Thoracic aorta (tissue), 2 donors: ENCODE measurements around the gene MAN2A1. TPM values are rescaled to one million over a fixed set of nuclear protein-coding genes. Genes with fewer than 3 reads are reported as not detected.
A peak's percentile ranks its signal among the peaks of the same experiment; 100 is the strongest.
"Not testable (repeated sequence)": the region's sequence is repeated elsewhere in the genome, so short reads cannot be mapped to it uniquely, and the experiment has no call there.

Source experiments
- ATAC-seq: fragments of 150-250 bp; one replicate; pipeline ENCODE4 v1.8.0; 2017; ENCODE audit warnings: low read depth; ENCODE audit not compliant: insufficient number of reproducible peaks, low FRiP score
- DNase-seq: peaks from one replicate; pipeline ENCODE4 v3.0.0-alpha.2; 2020; ENCODE audit warnings: low spot score
- H3K27ac ChIP-seq, 2 donors: fragments of 200-600 bp; sonication (generic); 1 replicate in 1 of 2; 2 replicates in 1 of 2; pipeline ENCODE4 v1.5.1; 2016; ENCODE audit warnings: mild to moderate bottlenecking in 2 of 2, moderate library complexity in 2 of 2
- H3K27me3 ChIP-seq: fragments of 200-600 bp; sonication (generic); replicated peaks from 2 replicates; pipeline ENCODE4 v1.6.0; 2016; ENCODE audit warnings: mild to moderate bottlenecking; ENCODE audit not compliant: insufficient read depth
- H3K36me3 ChIP-seq: fragments of 200-600 bp; sonication (generic); one replicate; pipeline ENCODE4 v1.5.1; 2016
- H3K4me1 ChIP-seq, 2 donors: fragments of 200-600 bp; sonication (generic); 1 replicate in 1 of 2; 2 replicates in 1 of 2; pipeline versions ENCODE4 v1.5.1 to v1.6.0; 2016; ENCODE audit warnings: low read depth in 2 of 2, mild to moderate bottlenecking in 1 of 2; ENCODE audit not compliant: control insufficient read depth in 1 of 2
- H3K4me3 ChIP-seq: fragments of 200-600 bp; sonication (generic); 2 replicates; pipeline ENCODE4 v1.5.1; 2016; ENCODE audit warnings: mild to moderate bottlenecking
- H3K9me3 ChIP-seq: fragments of 200-600 bp; sonication (generic); 2 replicates; pipeline ENCODE4 v1.5.1; 2016
- total RNA-seq, 2 donors: library from RNA; depleted of rRNA; stranded (reverse); fragments of >200 nt; gene quantifications; one replicate each; pipeline versions ENCODE4 v1.1.0 to v1.2.3, GENCODE V29; 2016
- TF ChIP-seq, protein P1 (sequence below): fragments of 200-600 bp; sonication (generic); IDR thresholded peaks from one replicate; pipeline ENCODE4 v1.5.1; 2019; ENCODE audit warnings: antibody characterized with exemption

The MAN2A1 gene
- total RNA-seq, 2 donors from 2014 or later: 64.8 to 82.8 TPM

DNA sequence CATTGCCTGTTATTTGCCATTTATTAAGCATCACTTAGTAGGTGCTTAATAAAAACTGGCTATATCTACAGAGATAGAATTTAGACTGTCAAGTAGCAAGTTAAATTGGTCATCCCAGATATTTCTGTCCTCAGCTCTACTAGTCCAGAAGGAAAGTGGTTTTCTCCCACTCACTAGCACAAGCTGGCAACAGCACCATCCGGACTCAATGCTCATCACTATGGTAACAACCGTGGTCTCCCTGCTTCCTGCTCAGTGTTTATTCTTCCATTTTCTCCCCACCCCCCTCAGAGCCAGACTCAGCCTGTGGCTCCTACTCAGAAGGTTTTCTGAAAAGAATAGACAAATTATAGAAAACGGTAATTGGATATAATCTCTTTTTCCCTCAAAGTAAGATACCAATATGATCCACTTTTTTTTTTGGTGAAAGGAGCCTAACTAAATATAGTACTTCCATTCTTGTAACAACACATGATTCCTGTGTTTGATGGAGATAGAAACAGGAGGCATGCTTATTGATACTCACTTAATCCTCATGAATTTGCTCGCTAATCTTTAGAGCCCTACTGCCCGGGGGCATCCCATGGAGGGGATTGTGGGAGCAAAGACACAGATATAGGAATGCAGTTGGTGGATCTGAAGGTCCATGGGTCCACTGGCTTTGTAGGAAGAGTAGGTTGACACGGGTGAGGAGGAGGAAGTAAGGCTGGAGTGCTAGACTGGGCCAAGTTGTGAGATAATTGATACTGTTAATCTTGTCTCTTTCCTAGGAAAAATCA lies 191.4 kb downstream of the MAN2A1 start:
- DNase-seq (no peak), ATAC-seq (no peak)
- TF ChIP-seq, protein P1, sequence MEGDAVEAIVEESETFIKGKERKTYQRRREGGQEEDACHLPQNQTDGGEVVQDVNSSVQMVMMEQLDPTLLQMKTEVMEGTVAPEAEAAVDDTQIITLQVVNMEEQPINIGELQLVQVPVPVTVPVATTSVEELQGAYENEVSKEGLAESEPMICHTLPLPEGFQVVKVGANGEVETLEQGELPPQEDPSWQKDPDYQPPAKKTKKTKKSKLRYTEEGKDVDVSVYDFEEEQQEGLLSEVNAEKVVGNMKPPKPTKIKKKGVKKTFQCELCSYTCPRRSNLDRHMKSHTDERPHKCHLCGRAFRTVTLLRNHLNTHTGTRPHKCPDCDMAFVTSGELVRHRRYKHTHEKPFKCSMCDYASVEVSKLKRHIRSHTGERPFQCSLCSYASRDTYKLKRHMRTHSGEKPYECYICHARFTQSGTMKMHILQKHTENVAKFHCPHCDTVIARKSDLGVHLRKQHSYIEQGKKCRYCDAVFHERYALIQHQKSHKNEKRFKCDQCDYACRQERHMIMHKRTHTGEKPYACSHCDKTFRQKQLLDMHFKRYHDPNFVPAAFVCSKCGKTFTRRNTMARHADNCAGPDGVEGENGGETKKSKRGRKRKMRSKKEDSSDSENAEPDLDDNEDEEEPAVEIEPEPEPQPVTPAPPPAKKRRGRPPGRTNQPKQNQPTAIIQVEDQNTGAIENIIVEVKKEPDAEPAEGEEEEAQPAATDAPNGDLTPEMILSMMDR: no peak
- Histone ChIP-seq H3K27me3 (no peaks in the 10 kb centered on the region), H3K9me3 (no peaks in the 10 kb centered on the region), H3K36me3 (no peaks in the 10 kb centered on the region), H3K27ac (no peak overlapping the region), H3K4me3 (no peak overlapping the region), H3K4me1 (peaks cover 0 to 6% of the 10 kb centered on the region in 2 donors)

DNA sequence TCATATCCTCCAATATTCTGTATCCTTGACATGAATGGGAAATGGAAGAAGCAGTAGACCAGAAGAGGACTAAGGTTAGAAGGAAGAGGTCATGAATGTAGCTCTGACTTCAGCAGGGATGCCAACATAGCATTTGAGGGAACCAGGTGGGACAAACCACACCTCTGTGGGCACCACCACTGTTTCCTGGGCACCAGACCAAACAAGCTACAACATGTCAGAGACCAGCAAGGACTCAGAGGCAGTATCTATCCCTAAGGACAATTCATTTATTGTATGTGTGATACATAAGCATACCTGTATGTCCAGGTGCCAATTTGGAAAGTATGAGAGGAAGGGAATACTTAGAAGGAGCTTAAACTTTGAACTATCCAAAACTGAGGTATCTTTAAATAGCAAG lies 192.8 kb downstream of the MAN2A1 start:
- H3K36me3 ChIP-seq: no peaks in the 10 kb centered on the region
- TF ChIP-seq, protein P1: no peak
- H3K27me3 ChIP-seq: no peaks in the 10 kb centered on the region
- no peak overlapping the region for H3K4me3 ChIP-seq
- DNase-seq: no peak
- peaks cover 0 to 6% of the 10 kb centered on the region in 2 donors for H3K4me1 ChIP-seq
- no peak for ATAC-seq
- H3K9me3 ChIP-seq: no peaks in the 10 kb centered on the region
- H3K27ac ChIP-seq: no peak overlapping the region

DNA sequence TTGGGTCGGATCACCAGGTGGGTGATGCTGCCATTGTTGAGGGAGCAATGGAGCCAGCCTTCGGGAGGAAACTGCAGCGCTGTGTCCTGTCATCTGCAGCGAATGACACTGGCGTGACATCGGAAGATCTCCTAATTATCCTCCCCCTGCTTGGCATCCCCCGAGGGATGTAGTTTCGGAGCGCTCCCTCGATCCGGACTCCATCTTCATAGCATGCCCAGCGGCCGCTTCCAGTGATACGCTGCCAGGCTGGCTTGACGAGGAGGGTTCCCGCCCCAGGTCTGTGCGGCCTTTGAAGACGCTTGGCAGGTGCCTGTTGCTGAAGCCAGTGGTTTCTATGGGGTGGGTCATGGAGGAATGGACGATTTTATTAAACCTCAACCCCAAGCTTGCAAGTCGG lies 194.9 kb downstream of the MAN2A1 start:
- no peaks in the 10 kb centered on the region for H3K9me3 ChIP-seq
- DNase-seq (no peak), ATAC-seq (no peak)
- H3K27me3 ChIP-seq: no peaks in the 10 kb centered on the region
- TF ChIP-seq, protein P1: no peak
- no peaks in the 10 kb centered on the region for H3K36me3 ChIP-seq
- H3K27ac ChIP-seq: no peak overlapping the region
- peaks cover 4 to 15% of the 10 kb centered on the region in 2 donors for H3K4me1 ChIP-seq
- no peak overlapping the region for H3K4me3 ChIP-seq

DNA sequence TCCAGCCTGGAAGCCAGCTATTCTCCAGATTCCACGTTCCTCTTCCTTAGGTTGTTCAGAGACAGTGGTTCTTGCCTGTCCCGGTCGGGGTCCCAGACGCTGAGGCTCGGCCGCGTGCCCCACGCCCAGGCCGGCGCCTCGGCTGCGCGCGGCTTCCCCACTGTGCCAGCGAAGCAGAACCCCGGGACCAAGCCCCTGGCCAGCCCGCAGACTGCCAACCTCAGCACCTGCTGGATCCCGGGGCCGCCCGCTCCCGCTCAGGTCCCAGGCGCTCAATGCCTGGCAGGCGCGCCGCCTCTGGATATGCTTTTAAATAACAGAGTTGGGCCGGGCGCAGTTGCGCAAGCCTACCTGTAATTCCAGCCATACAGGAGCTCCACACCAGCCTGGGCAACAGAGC lies 195.5 kb downstream of the MAN2A1 start:
- H3K36me3 ChIP-seq: no peaks in the 10 kb centered on the region
- no peak overlapping the region for H3K27ac ChIP-seq
- DNase-seq: no peak
- TF ChIP-seq, protein P1: no peak
- H3K27me3 ChIP-seq: no peaks in the 10 kb centered on the region
- ATAC-seq: no peak
- peaks cover 4 to 17% of the 10 kb centered on the region in 2 donors for H3K4me1 ChIP-seq
- H3K4me3 ChIP-seq: no peak overlapping the region
- H3K9me3 ChIP-seq: no peaks in the 10 kb centered on the region

DNA sequence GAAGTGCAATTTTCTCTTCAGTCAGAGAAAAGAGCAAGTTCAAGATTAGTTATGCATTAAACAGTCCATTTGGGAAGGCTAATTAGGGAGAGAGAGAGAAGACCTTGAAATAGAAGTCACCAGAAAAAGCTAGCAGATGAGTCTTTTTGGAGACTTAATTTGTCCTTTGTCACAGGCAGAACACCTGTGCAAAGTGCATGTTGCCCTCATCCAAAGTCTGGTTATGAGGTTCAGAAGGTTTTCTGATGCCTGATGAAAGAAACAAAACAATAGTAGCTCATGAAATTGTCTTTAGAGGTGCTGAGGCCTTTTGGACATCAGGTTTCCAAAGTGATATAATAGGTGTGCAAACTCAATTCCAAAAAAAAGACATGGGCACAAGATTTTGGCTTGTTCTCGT lies 199.3 kb downstream of the MAN2A1 start:
- no peak for DNase-seq
- Histone ChIP-seq H3K4me3 (no peak overlapping the region), H3K27me3 (no peaks in the 10 kb centered on the region), H3K9me3 (no peaks in the 10 kb centered on the region), H3K27ac (peak overlapping the region in 1 of 2 donors; percentile 31), H3K4me1 (peaks cover 4 to 11% of the 10 kb centered on the region in 2 donors), H3K36me3 (no peaks in the 10 kb centered on the region)
- no peak for ATAC-seq
- TF ChIP-seq, protein P1: no peak

DNA sequence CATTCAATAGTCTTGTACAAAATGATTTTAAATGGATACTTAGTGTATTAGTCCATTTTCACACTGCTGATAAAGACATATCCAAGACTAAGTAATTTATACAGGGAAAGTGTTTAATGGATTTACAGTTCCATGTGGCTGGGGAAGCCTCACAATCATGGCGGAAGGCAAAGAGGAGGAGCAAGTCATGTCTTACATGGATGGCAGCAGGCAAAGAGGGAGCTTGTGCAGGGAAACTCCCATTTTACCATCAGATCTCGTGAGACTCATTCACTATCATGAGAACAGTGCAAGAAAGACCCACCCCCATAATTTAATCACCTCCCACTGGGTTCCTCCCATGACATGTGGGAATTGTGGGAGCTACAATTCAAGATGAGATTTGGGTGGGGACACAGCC lies 203.5 kb downstream of the MAN2A1 start:
- peaks cover 4 to 18% of the 10 kb centered on the region in 2 donors for H3K4me1 ChIP-seq
- H3K27ac ChIP-seq, H3K4me3 ChIP-seq, ATAC-seq, H3K27me3 ChIP-seq, H3K9me3 ChIP-seq, DNase-seq, H3K36me3 ChIP-seq: not testable (repeated sequence)
